Renal pelvis (tissue), 4 donors: Measurements from ENCODE around the gene ETNK1. TPM values are rescaled to one million over a fixed set of nuclear protein-coding genes. Genes with fewer than 3 reads are reported as not detected.
"Not testable (repeated sequence)": the region's sequence is repeated elsewhere in the genome, so short reads cannot be mapped to it uniquely, and the experiment has no call there.

Experiments
- DNase-seq: peaks from one replicate; pipeline ENCODE4 v3.0.0-alpha.2; 2013
- polyA plus RNA-seq, 3 donors: library from polyadenylated mRNA; unstranded; fragments of 120-200 nt; gene quantifications; one replicate each; pipeline ENCODE4 v1.2.1, GENCODE V29; 2013; ENCODE audit not compliant: insufficient read length in 3 of 3

The ETNK1 gene
- polyA plus RNA-seq, 3 donors: 60.3 to 77.0 (median 74.9) TPM

GRCh38 chr12:22683131-22683530, 58.2 kb downstream of the ETNK1 start:
- DNase-seq: no peak

- peak; percentile 44 for DNase-seq
Measured at GRCh38 chr12:22684140-22685118, 59.5 kb downstream of the ETNK1 start.

GRCh38 chr12:22686193-22686592, 61.2 kb downstream of the ETNK1 start:
- no peak for DNase-seq

- no peak for DNase-seq
Measured at GRCh38 chr12:22687361-22688076, 62.5 kb downstream of the ETNK1 start.

GRCh38 chr12:22689876-22690275, 64.9 kb downstream of the ETNK1 start:
- no peak for DNase-seq

- no peak for DNase-seq
Measured at GRCh38 chr12:22691319-22691718, 66.3 kb downstream of the ETNK1 start.

- DNase-seq: not testable (repeated sequence)
Measured at GRCh38 chr12:22692467-22692866, 67.5 kb downstream of the ETNK1 start.

GRCh38 chr12:22692964-22693555, 68.1 kb downstream of the ETNK1 start:
- no peak for DNase-seq

- DNase-seq: no peak
Measured at GRCh38 chr12:22698576-22698975, 73.6 kb downstream of the ETNK1 start.

GRCh38 chr12:22699705-22700104, 74.7 kb downstream of the ETNK1 start:
- DNase-seq: not testable (repeated sequence)

GRCh38 chr12:22700106-22700505, 75.1 kb downstream of the ETNK1 start:
- no peak for DNase-seq

- not testable (repeated sequence) for DNase-seq
Measured at GRCh38 chr12:22701216-22701809, 76.3 kb downstream of the ETNK1 start.

- no peak for DNase-seq
Measured at GRCh38 chr12:22702690-22703089, 77.7 kb downstream of the ETNK1 start.

- no peak for DNase-seq
Measured at GRCh38 chr12:22709292-22709691, 84.3 kb downstream of the ETNK1 start.

- no peak for DNase-seq
Measured at GRCh38 chr12:22712083-22712482, 87.1 kb downstream of the ETNK1 start.

GRCh38 chr12:22715254-22715653, 90.3 kb downstream of the ETNK1 start:
- no peak for DNase-seq

- no peak for DNase-seq
Measured at GRCh38 chr12:22719745-22720144, 94.8 kb downstream of the ETNK1 start.

GRCh38 chr12:22722081-22722480, 97.1 kb downstream of the ETNK1 start:
- no peak for DNase-seq

GRCh38 chr12:22722779-22723178, 97.8 kb downstream of the ETNK1 start:
- no peak for DNase-seq

- DNase-seq: no peak
Measured at GRCh38 chr12:22728987-22729386, 104.0 kb downstream of the ETNK1 start.

GRCh38 chr12:22729431-22729956, 104.5 kb downstream of the ETNK1 start:
- no peak for DNase-seq

GRCh38 chr12:22729957-22730443, 105.0 kb downstream of the ETNK1 start:
- DNase-seq: no peak
